GM15510 (cell line): Measurements from ENCODE around the gene RREB1.

Source experiments
- POLR2A ChIP-seq: IDR thresholded peaks from 3 replicates; pipeline ENCODE4 v1.6.1; 2011; ENCODE audit warnings: borderline replicate concordance; ENCODE audit not compliant: insufficient read length; ENCODE audit errors: extremely low read depth

RREB1 gene

DNA sequence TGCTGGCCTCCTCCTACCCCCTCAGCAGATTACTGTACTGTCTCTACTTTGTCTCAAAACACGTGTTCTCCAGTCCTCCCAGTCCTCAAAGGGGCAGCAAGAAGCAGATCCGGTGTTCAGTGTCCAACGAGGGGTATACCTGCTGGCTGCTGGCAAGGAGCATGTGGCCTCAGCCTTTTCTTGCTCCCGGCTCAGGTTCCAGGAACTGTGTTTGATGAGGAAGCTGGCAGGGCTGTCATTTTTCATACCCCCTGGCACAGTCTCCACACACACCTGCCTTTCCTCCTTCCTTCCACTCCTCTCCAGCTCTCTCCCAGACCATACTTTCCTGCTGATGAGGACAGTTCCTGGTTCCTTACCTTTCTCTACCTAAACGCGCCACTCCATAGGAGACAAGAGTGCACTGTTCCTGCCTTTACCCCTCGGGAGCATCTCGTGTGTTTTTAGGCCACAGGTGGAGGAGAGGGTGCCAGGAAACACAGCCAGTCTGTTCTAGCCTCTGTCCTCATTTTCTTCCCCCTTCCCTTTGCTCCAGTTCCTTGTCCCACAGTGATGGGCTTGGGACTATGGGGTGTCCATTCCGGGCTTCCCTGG, 128.0 kb downstream of the RREB1 start:
- TF ChIP-seq POLR2A = no peak

DNA sequence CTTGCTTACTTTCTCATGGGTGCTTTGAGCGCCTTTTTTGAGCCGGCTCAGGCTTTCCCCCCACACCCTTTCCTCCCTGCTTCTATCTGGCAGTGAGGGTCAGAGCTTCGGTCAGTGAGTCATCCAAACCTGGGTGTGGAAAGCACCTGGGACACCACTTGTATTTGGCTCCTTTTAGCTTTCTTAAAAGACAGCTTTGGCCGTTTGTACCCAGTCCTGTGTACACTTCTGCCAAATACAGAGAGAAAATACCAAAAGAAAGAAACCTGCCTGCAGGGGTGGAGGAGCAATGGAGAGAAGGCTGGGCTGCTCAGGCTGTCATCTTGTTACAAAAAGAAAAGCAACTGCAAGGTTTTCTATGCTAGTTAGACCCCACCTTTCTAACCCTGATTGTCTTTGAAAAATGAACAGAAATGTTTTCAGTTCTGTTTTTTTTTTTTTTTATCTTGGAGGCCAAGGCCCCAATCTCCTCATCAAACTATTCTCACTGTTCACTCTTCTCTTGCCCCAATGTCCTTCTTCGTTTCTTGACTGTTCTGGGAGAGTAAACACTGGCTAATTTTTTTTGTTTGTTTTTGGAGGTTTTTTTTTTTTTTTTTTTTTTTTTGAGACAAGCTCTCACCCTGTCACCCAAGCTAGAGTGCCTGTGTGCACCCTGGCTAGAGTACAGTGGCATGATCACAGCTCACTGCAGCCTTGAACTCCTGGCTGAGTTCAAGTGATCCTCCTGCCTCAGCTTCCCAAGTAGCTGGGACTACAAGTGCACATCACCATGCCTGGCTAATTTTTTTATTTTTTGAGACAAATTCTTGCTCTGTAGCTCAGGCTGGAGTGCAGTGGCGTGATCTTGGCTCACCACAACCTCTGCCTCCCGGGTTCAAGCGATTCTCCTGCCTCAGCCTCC, 128.8 kb downstream of the RREB1 start:
- no peak for TF ChIP-seq POLR2A

DNA sequence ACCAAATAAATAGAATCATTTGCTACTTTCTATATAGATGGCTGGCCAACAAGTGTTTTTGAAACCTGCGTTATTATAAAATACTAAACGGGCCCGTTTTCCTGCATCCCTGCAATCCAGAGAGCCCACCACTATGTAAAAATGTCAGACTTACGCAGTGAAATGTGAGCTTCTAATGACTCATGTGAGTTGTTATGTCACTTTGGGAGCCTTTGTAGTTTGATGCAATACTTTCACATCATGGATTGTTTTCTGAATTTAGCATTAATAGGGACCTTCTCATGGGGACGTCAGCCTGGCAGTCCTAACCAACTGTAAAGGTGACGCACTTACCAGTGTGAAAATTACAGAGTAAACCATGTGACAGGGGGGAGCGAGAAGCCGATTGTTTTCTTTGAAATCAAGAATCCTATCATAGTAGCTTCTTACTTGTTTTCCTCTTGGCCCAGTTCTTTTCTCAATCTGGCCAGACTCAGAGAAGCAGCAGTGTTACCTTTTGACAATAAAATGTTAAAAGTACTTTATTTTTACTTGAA, 130.0 kb downstream of the RREB1 start:
- no peak for TF ChIP-seq POLR2A

DNA sequence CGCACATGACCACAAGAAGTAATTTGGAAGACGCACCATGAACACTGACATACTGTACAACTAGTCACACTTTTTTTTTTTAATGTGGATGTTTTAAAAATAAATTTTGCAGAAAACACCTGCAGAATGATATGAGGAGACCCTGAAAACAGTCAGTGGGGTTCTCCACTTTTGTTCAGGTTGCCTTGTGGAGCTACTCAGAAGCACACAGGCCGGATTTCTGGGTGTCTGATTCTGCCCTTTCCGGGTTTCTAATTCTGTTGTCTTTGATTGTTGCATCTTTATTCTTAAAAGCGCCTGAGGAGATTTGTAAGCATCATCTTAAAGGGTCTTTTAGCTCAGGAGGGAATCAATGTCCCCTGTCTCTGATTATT, 130.8 kb downstream of the RREB1 start:
- TF ChIP-seq POLR2A = no peak

DNA sequence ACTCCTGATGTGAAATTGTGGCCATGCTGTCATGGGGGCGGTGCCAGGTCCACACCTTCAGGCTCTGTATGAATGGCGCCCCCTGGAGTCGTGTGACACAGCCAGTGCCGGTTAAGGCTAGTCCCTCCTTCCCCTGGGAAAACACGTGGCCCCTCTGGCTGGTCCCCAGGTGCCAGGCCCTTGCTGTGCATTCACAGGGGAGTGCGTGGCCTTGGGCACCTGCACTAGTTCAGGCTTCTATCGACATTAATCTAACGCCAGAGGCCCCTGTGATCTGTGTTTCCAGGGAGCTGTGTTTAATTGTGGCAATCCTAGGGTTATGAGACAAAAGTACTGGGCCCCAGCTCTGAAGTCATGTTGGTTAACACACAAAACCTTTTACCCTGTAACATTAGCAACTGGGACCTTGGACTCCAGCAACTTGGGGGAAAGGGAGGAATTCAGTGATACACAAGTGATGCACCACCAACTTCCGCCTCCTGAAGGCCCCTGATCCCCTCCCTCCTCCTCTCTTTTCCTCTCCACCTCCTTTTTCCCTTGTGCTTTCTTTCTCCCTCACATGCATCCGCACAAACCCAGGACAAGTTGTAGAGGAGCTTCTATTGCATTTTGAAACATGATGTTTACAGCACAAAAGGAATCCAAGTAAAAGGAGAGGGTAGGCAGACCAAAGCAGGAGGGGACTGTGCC, 131.3 kb downstream of the RREB1 start:
- no peak for TF ChIP-seq POLR2A

DNA sequence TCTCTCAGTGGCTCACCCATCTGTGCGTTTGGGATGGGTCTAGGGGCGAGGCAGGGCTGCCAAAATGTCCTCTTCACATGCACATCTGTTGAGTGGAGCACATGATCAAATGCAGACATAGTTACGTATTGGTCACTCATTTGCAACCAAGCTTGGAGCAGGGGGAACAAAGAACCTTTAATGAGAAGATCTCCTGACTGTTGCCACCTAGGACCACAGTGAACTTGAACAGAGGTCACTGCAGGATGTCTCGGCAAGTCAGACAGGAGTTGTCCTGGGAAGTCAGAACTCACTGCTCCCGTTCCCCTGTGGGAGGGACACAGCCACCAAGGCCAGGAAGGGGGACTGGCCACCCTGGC, 131.8 kb downstream of the RREB1 start:
- TF ChIP-seq POLR2A = no peak

DNA sequence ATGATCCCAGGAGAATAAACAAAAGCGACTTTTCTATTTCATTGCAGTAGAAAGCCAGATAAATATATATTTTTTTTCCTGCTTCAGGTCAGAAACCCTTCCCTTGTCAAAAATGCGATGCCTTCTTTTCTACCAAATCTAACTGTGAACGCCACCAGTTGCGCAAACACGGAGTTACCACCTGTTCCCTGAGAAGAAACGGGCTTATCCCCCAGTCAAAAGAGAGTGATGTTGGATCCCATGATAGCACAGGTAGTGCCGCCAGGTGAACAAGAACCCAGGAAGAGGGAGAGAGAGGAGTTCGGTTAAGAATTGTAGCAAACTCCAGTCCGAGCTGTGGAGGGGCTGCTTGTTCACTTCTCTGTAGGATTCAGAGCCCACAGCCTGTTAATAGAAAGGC, 132.6 kb downstream of the RREB1 start:
- TF ChIP-seq POLR2A = no peak

DNA sequence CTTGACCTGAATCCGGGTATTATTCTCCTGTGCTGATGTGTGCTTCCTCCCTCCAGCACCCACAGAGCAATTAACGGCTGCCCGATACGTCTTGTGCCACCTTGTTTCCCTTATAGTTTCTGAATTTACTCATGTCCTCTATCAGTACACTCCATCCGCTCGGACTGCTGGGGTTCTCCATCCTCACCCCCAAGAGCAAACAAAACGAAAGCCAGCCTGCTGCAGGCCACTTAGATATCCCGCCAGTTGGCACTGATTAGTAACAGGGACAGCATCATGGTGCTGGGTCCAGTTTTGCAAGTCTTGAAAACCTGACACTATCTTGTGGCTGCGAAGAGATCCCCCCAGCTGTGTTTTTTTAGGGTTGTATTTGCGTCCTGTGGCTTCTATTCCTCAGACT, 133.4 kb downstream of the RREB1 start:
- no peak for TF ChIP-seq POLR2A

DNA sequence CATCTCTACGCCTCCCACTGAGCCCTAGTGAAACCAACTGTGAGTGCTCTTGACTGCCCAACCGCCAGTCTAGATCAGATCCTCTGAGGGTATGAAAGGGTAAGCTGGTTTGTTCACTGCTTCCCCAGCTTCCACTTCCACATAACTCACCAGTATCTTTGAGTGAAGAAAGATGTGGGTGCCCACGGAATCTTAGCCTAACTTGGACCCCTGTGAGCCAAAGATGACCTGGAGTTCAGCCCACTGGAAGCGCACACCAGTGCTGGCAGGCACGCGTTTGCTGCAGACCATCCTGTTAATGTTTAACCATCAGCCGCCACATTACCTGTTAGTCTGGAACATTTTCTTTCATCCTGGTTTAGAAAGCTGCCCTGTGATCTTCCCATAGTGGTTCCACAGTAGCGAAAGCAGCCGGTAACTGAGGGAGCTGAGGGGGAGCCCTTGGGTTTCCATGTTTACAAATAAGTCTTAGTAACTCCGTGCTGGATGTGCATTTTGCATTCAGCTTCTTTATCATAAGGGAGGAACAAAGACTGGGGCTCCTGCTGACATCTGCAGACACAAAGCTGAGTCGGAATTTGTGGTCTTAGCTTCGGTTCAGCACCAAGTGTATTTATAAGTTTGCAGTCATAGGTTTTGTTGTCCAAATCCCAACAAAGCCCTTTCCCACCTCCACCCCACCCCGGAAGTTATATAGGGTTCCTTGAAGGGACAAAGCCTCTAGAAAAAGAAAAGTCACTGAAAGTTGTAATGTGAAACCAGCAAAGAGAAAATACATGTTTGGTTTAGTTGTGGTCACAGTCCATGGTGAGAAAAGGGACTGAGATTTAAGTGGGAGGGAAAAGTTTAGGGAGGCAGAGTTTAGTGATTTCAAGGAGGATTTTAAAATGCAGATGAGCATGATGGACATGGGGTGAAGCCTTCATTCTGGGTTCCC, 134.2 kb downstream of the RREB1 start:
- TF ChIP-seq POLR2A = no peak

DNA sequence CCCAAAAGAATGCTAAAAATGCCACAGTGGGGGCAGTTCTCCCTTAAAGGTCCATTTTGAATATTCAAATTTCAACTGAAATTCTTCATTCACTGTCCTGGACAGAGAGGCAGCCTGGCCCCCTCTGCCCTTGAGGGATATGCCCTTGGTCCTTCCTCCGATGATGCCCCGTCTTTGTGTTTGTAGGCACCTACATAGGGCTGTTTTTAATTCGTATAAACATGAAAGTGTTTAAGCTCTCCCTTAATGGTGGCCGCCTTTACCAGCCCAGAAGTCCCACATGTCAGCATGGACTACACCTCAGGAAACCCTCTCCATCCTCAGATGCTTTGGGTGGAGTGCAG, 135.0 kb downstream of the RREB1 start:
- TF ChIP-seq POLR2A = no peak

DNA sequence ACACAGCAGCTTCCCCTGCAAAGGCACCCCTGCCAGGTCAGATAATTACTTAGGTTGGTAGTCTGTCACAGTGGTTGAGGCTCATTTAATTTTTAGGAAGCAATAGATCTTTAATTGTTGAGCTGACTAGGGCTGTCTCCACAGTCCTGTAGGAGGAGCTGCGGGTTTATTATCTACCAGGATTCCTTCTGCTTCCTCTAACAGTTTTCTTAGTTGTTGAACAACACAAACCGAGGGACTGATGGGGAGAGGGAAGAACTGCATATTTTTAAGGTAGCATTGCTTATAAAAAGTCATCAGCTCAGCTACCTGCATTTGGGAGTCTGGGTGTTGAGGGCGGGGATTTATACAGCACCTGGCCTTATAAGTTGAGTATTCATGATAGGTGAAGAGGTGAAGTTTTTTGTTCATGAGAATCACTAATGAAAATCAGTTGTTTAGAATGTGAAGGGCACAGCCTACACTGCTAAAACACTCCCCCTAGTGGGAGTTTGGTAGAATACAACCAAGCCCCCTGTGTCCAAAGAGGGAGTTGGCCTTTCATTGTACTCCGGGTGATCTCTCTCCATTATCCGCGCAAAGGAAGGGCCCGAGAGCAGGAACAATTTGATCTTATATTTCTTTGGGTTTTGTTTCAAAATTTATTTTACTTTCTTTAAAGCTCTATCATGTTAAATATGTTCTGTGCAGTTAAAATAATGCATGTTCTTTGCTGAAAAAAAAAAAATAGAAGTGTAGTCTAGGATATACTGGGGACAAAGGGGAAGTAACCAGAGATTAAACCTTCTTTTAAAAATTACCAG, 135.6 kb downstream of the RREB1 start:
- TF ChIP-seq POLR2A = no peak

DNA sequence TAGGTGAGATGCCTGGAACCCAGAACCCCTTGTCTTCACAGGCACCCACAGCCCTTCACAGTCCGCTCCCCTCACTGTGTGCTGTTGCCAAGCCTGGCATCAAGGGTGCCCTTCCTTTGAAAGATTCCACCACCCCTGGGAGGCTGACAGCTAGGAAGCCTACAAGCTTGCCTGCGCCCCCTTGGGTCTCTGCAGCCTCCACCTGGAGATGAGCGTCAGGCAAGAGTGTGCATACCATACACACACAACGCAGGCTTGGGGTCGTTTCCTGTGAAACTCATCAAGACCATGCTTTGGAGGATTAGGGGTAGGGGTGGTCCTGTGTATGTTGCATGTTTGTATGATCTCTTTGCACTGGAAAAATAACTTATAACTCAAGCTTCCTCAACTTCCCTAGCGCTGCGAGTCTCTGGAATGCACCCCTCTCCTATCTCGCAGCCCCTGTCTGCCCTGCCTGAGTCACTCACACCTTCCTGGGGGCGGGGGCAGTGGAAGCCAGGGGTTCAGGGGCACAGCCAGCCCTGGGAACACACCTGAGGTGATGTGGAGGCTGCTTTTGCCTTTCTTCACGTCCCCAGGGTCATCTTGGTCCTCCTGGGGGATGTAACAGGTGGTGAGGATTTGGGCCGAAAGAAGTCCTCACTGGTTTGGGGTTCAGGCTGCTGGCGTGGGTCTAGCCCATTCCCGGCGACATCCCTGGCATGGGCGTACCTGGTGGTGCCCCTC, 138.1 kb downstream of the RREB1 start:
- no peak for TF ChIP-seq POLR2A
